Measurements from ENCODE around the gene ZBTB18.

ZBTB18 gene

GRCh38 chr1:244065063-244065793 lies 14.1 kb downstream of the ZBTB18 start:
- TF ChIP-seq TAF1 (IDR thresholded peaks at IDR 0.05; ENCODE audit: borderline replicate concordance, insufficient read depth, low read length), result no peak
- TF ChIP-seq POLR2AphosphoS5 (IDR thresholded peaks at IDR 0.05; ENCODE audit: low read depth, low read length), result no peak
- TF ChIP-seq REST (IDR thresholded peaks at IDR 0.05; ENCODE audit: insufficient read depth in 1 of 2, low read depth in 2 of 2, low read length in 2 of 2), result no peak
- no peak for TF ChIP-seq SIN3A (IDR thresholded peaks at IDR 0.05; ENCODE audit: borderline replicate concordance, insufficient read depth, low read length)
- no peak for TF ChIP-seq FOXP2 (optimal IDR thresholded peaks at IDR 0.05; ENCODE audit: borderline replicate concordance, extremely low read depth, extremely low read length, insufficient read depth)

- TF ChIP-seq FOXP2 (optimal IDR thresholded peaks at IDR 0.05; ENCODE audit: borderline replicate concordance, extremely low read depth, extremely low read length, insufficient read depth) (no peak), SIN3A (IDR thresholded peaks at IDR 0.05; ENCODE audit: borderline replicate concordance, insufficient read depth, low read length) (no peak), TAF1 (IDR thresholded peaks at IDR 0.05; ENCODE audit: borderline replicate concordance, insufficient read depth, low read length) (no peak), REST (IDR thresholded peaks at IDR 0.05; ENCODE audit: insufficient read depth in 1 of 2, low read depth in 2 of 2, low read length in 2 of 2) (no peak), POLR2AphosphoS5 (IDR thresholded peaks at IDR 0.05; ENCODE audit: low read depth, low read length) (no peak)
These were observed 14.9 kb downstream of the ZBTB18 start for GRCh38 chr1:244065960-244066388.

- TF ChIP-seq TAF1 (IDR thresholded peaks at IDR 0.05; ENCODE audit: borderline replicate concordance, insufficient read depth, low read length), result no peak
- no peak for TF ChIP-seq POLR2AphosphoS5 (IDR thresholded peaks at IDR 0.05; ENCODE audit: low read depth, low read length)
- TF ChIP-seq SIN3A (IDR thresholded peaks at IDR 0.05; ENCODE audit: borderline replicate concordance, insufficient read depth, low read length), result no peak
- TF ChIP-seq FOXP2 (optimal IDR thresholded peaks at IDR 0.05; ENCODE audit: borderline replicate concordance, extremely low read depth, extremely low read length, insufficient read depth), result no peak
- no peak for TF ChIP-seq REST (IDR thresholded peaks at IDR 0.05; ENCODE audit: insufficient read depth in 1 of 2, low read depth in 2 of 2, low read length in 2 of 2)
These were observed 16.1 kb downstream of the ZBTB18 start for GRCh38 chr1:244066954-244067716.

GRCh38 chr1:244067893-244068292 lies 16.8 kb downstream of the ZBTB18 start:
- TF ChIP-seq TAF1 (IDR thresholded peaks at IDR 0.05; ENCODE audit: borderline replicate concordance, insufficient read depth, low read length), result no peak
- TF ChIP-seq FOXP2 (optimal IDR thresholded peaks at IDR 0.05; ENCODE audit: borderline replicate concordance, extremely low read depth, extremely low read length, insufficient read depth), result no peak
- TF ChIP-seq POLR2AphosphoS5 (IDR thresholded peaks at IDR 0.05; ENCODE audit: low read depth, low read length), result no peak
- no peak for TF ChIP-seq SIN3A (IDR thresholded peaks at IDR 0.05; ENCODE audit: borderline replicate concordance, insufficient read depth, low read length)
- TF ChIP-seq REST (IDR thresholded peaks at IDR 0.05; ENCODE audit: insufficient read depth in 1 of 2, low read depth in 2 of 2, low read length in 2 of 2), result no peak
